MM.1S (cell line): ENCODE measurements around the gene FAM181A.

Experiments
- CTCF ChIP-seq: fragments of 300-600 bp; sonication (generic); IDR thresholded peaks from 2 replicates; pipeline ENCODE4 v1.5.1; 2016; ENCODE audit warnings: antibody characterized with exemption, low read length, mixed read lengths
- EZH2phosphoT487 ChIP-seq: fragments of 300-600 bp; sonication (generic); IDR thresholded peaks from 2 replicates; pipeline ENCODE4 v1.6.1; 2018; ENCODE audit warnings: antibody characterized with exemption, low read length

- TF ChIP-seq CTCF (no peak), EZH2phosphoT487 (no peak)
Measured at GRCh38 chr14:93954516-93954830, 27.3 kb downstream of the FAM181A start.
